Activated B cell treated with CpG ODN at 0.5 μM for 24 hours (primary cell): ENCODE data around the gene NDST1. TPM values are rescaled to one million over a fixed set of nuclear protein-coding genes. Genes with fewer than 3 reads are reported as not detected.

Source experiments
- ATAC-seq: fragments of 200-7000 bp; cut with Tn5 transposase; one replicate; pipeline ENCODE4 v1.10.0; 2021; ENCODE audit warnings: low read depth, mild to moderate bottlenecking, moderate library complexity
- CTCF ChIA-PET: fragments of 350-600 bp; sonication (Branson Sonifier 250); formaldehyde crosslinking; loops from one replicate; lab custom pipeline; 2021; ENCODE audit warnings: antibody characterized with exemption; lab: Charles Lee
- POLR2A ChIA-PET: fragments of 350-600 bp; sonication (Branson Sonifier 250); formaldehyde crosslinking; loops from one replicate; lab custom pipeline; 2021; ENCODE audit warnings: antibody characterized with exemption; lab: Charles Lee
- DNase-seq: peaks from one replicate; pipeline ENCODE4 v3.0.0; 2022
- H3K27ac Mint-ChIP-seq: one replicate; pipeline ENCODE4 v1.8.0; 2020; ENCODE audit warnings: mixed read lengths
- H3K27me3 Mint-ChIP-seq: one replicate; pipeline ENCODE4 v1.8.0; 2021; ENCODE audit warnings: mixed read lengths
- H3K36me3 Mint-ChIP-seq: one replicate; pipeline ENCODE4 v1.8.0; 2021; ENCODE audit warnings: low read depth, mixed read lengths
- H3K4me1 Mint-ChIP-seq: one replicate; pipeline ENCODE4 v1.8.0; 2021; ENCODE audit warnings: mixed read lengths
- H3K4me3 Mint-ChIP-seq: one replicate; pipeline ENCODE4 v1.8.0; 2020; ENCODE audit warnings: mild to moderate bottlenecking, mixed read lengths
- H3K9me3 Mint-ChIP-seq: one replicate; pipeline ENCODE4 v1.8.0; 2020; ENCODE audit warnings: mixed read lengths
- CTCF ChIP-seq: fragments of 200-600 bp; IDR thresholded peaks from one replicate; pipeline ENCODE4 v1.8.0; 2022; ENCODE audit warnings: antibody characterized with exemption, mild to moderate bottlenecking
- intact Hi-C: fragments of 100-400 bp; cut with micrococcal nuclease; formaldehyde crosslinking; loops from one replicate; pipeline ENCODE4 v1.15.1; 2024
- total RNA-seq: library from RNA; stranded (reverse); gene quantifications from 2 replicates; pipeline ENCODE4 v1.2.3, GENCODE V29; 2022

Gene NDST1
- total RNA-seq, 1 donor from 2014 or later: 8.1 TPM

- DNase-seq (no peak), ATAC-seq (no peak)
- Mint-ChIP-seq H3K9me3 (no peaks in the 10 kb centered on the region), H3K36me3 (no peaks in the 10 kb centered on the region), H3K27me3 (no peaks in the 10 kb centered on the region), H3K27ac (no peak overlapping the region), H3K4me3 (no peak overlapping the region), H3K4me1 (peaks cover 14% of the 10 kb centered on the region)
- intact Hi-C loops: no loop called here
- ChIA-PET CTCF (no interaction called here), POLR2A (interaction anchor here (0.6 kb wide), 1 partner anchor 66 kb away, joined by 3 read pairs; no protein-coding TSS in a partner anchor)
- TF ChIP-seq CTCF: no peak
Measured at GRCh38 chr5:150479416-150479815, 28.5 kb upstream of the NDST1 start.

GRCh38 chr5:150481708-150481965 lies 26.3 kb upstream of the NDST1 start:
- ATAC-seq (no peak), DNase-seq (no peak)
- H3K9me3 Mint-ChIP-seq: no peaks in the 10 kb centered on the region
- CTCF ChIA-PET: no interaction called here
- TF ChIP-seq CTCF: no peak
- POLR2A ChIA-PET: no interaction called here
- H3K27me3 Mint-ChIP-seq: no peaks in the 10 kb centered on the region
- intact Hi-C loops: no loop called here
- no peak overlapping the region for H3K4me3 Mint-ChIP-seq
- H3K4me1 Mint-ChIP-seq: peaks cover 13% of the 10 kb centered on the region
- no peak overlapping the region for H3K27ac Mint-ChIP-seq
- H3K36me3 Mint-ChIP-seq: no peaks in the 10 kb centered on the region

DNA sequence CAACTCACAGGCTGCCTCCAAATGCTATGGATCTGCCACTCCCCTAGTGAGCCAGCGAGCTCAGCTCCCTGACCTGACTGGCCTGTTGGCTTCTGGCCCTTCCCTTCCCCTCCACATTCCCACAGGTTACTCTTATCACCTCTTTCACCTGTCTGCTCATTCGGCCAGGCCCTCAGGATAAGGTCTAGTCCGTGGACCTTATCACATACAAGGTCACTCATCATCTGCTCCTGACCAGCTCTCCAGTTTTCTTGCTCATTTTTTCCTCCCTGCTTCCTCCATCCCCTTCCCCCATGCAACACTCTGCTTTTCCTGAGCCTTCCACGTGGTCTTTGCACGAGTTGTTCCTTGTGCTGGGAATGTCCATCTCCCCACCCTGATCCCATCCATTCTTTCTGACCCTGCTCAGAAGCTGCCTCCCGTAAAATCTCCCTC lies 25.9 kb upstream of the NDST1 start:
- ATAC-seq (no peak), DNase-seq (no peak)
- Mint-ChIP-seq H3K4me1 (peaks cover 11% of the 10 kb centered on the region), H3K9me3 (no peaks in the 10 kb centered on the region), H3K36me3 (no peaks in the 10 kb centered on the region), H3K27me3 (no peaks in the 10 kb centered on the region), H3K27ac (no peak overlapping the region), H3K4me3 (no peak overlapping the region)
- no peak for TF ChIP-seq CTCF
- POLR2A ChIA-PET: interaction anchor here (1.1 kb wide), 1 partner anchor 32 kb away, joined by 5 read pairs; the partner anchor contains the start of gene RPS14
- CTCF ChIA-PET: no interaction called here
- intact Hi-C loops: no loop called here

- CTCF ChIA-PET: no interaction called here
- intact Hi-C loops: loop anchor here (5.0 kb wide), 2 partner anchors 33 to 142 kb away; no protein-coding TSS in a partner anchor
- POLR2A ChIA-PET: interaction anchor here (0.7 to 3.7 kb wide), 4 partner anchors 8 to 72 kb away, joined by 3 to 18 read pairs (median 12); partner anchors contain the start of genes CD74 and RPS14
- DNase-seq: no peak
- Mint-ChIP-seq H3K27ac (peak overlapping the region; percentile 57), H3K36me3 (no peaks in the 10 kb centered on the region), H3K9me3 (no peaks in the 10 kb centered on the region), H3K4me3 (peak overlapping the region; percentile 70), H3K27me3 (no peaks in the 10 kb centered on the region), H3K4me1 (peaks cover 38% of the 10 kb centered on the region)
- no peak for ATAC-seq
- no peak for TF ChIP-seq CTCF
Measured at GRCh38 chr5:150484964-150485692, 22.8 kb upstream of the NDST1 start.

- no peak for TF ChIP-seq CTCF
- Mint-ChIP-seq H3K27me3 (no peaks in the 10 kb centered on the region), H3K36me3 (no peaks in the 10 kb centered on the region), H3K4me3 (peak overlapping the region; percentile 70), H3K27ac (no peak overlapping the region), H3K4me1 (peaks cover 45% of the 10 kb centered on the region), H3K9me3 (no peaks in the 10 kb centered on the region)
- intact Hi-C loops: loop anchor here (5.0 kb wide), 2 partner anchors 34 to 141 kb away; no protein-coding TSS in a partner anchor
- DNase-seq (no peak), ATAC-seq (peak; percentile 25)
- ChIA-PET CTCF (interaction anchor here (1.4 kb wide), 1 partner anchor 27 kb away, joined by 5 read pairs; no protein-coding TSS in a partner anchor), POLR2A (interaction anchor here (0.6 to 3.7 kb wide), 4 partner anchors 25 to 968 kb away, joined by 3 to 18 read pairs (median 7); partner anchors contain the start of genes CD74 and RPS14)
Measured at GRCh38 chr5:150485693-150486401, 22.1 kb upstream of the NDST1 start.
